Endothelial cell of umbilical vein (primary cell): ENCODE data around the gene LAMC3. TPM values are rescaled to one million over a fixed set of nuclear protein-coding genes. Genes with fewer than 3 reads are reported as not detected.

ENCODE experiments used
- BruUV-seq: library from RNA; stranded (reverse); fragments of 400-500 nt; replicated peaks from 2 replicates; lab custom pipeline; 2021; lab: Mats Ljungman, UMichigan
- CTCF ChIA-PET: fragments of 300-600, 350-600 bp; sonication (Branson Sonifier 250); formaldehyde crosslinking; loops from one replicate; lab custom pipeline; 2021; ENCODE audit warnings: antibody characterized with exemption, inconsistent platforms; lab: Charles Lee
- POLR2A ChIA-PET: fragments of 300-600, 350-600 bp; sonication (Branson Sonifier 250); formaldehyde crosslinking; loops from one replicate; lab custom pipeline; 2021; ENCODE audit warnings: antibody characterized with exemption, inconsistent platforms; lab: Charles Lee
- DNase-seq: peaks from one replicate; pipeline ENCODE4 v3.0.0-alpha.2; 2011; ENCODE audit warnings: low read depth, low spot score
- FAIRE-seq: peaks from 2 replicates; lab custom pipeline; 2011; peaks lifted over from hg19 to GRCh38; lab: Jason Lieb, UNC
- H2AFZ ChIP-seq: 2 replicates; pipeline ENCODE4 v1.6.0; 2012; ENCODE audit warnings: low read depth, low read length, control low read depth, inconsistent platforms
- H3K27ac ChIP-seq: 2 replicates; pipeline ENCODE4 v1.5.1; 2011; ENCODE audit warnings: low read depth, mild to moderate bottlenecking, control low read depth, low read length, moderate library complexity; ENCODE audit not compliant: insufficient read depth
- H3K27me3 ChIP-seq, 2 experiments: 2 replicates each; pipeline versions ENCODE4 v1.6.0 to v1.6.1; 2011; ENCODE audit warnings: low read length in 2 of 2, mixed read lengths in 1 of 2; ENCODE audit not compliant: control insufficient read depth in 2 of 2, insufficient read depth in 2 of 2
- H3K36me3 ChIP-seq, 2 experiments: 2 replicates in 1 of 2; 3 replicates in 1 of 2; pipeline ENCODE4 v1.5.1; 2011; ENCODE audit warnings: low read length in 2 of 2, mild to moderate bottlenecking in 1 of 2, moderate library complexity in 1 of 2; ENCODE audit not compliant: control insufficient read depth in 2 of 2, insufficient read depth in 2 of 2; ENCODE audit errors: extremely low read depth in 1 of 2
- H3K4me1 ChIP-seq: 3 replicates; pipeline ENCODE4 v1.5.1; 2011; ENCODE audit warnings: mild to moderate bottlenecking, low read length; ENCODE audit not compliant: control insufficient read depth, insufficient read depth; ENCODE audit errors: extremely low read depth
- H3K4me2 ChIP-seq: 2 replicates; pipeline ENCODE4 v1.6.1; 2011; ENCODE audit warnings: low read length, control low read depth, mixed read lengths; ENCODE audit not compliant: insufficient read depth
- H3K4me3 ChIP-seq, 3 experiments: fragments of 200-600 bp in 1 of 3; sonication (generic), shearing (Covaris generic) in 1 of 3; replicated peaks in 1 of 3; 2 replicates each; pipeline ENCODE4 v1.5.1; 2011 to 2016; ENCODE audit warnings: control low read depth in 3 of 3, low read length in 3 of 3, mild to moderate bottlenecking in 2 of 3, inconsistent platforms in 1 of 3, low read depth in 1 of 3, moderate library complexity in 1 of 3; ENCODE audit not compliant: insufficient read depth in 1 of 3
- H3K79me2 ChIP-seq: 2 replicates; pipeline ENCODE4 v1.6.0; 2012; ENCODE audit warnings: low read length, inconsistent platforms; ENCODE audit not compliant: control insufficient read depth, insufficient read depth
- H3K9ac ChIP-seq: replicated peaks from 2 replicates; pipeline ENCODE3; 2011; ENCODE audit warnings: low read length, control low read depth; ENCODE audit not compliant: insufficient read depth; ENCODE audit errors: extremely low read depth
- H3K9me1 ChIP-seq: replicated peaks from 3 replicates; pipeline ENCODE4 v1.6.0; 2011; ENCODE audit warnings: mild to moderate bottlenecking, low read length; ENCODE audit not compliant: control insufficient read depth, insufficient read depth; ENCODE audit errors: extremely low read depth
- H3K9me3 ChIP-seq: replicated peaks from 2 replicates; pipeline ENCODE4 v1.5.1; 2012; ENCODE audit warnings: low read length, inconsistent platforms; ENCODE audit not compliant: control insufficient read depth, insufficient read depth
- H4K20me1 ChIP-seq: replicated peaks from 2 replicates; pipeline ENCODE3; 2011; ENCODE audit warnings: mild to moderate bottlenecking, low read length; ENCODE audit not compliant: control insufficient read depth, insufficient read depth; ENCODE audit errors: extremely low read depth
- CTCF ChIP-seq, 2 donors: IDR thresholded peaks; 1 replicate in 1 of 2; 2 replicates in 1 of 2; pipeline ENCODE4 v1.5.1; 2011; ENCODE audit warnings: low read length in 2 of 2, mild to moderate bottlenecking in 2 of 2, moderate library complexity in 2 of 2, control low read depth in 1 of 2, inconsistent platforms in 1 of 2, low read depth in 1 of 2; ENCODE audit not compliant: insufficient read depth in 1 of 2; ENCODE audit errors: extremely low read depth in 1 of 2
- EZH2 ChIP-seq: IDR thresholded peaks from 2 replicates; pipeline ENCODE4 v1.6.1; 2012; ENCODE audit warnings: borderline replicate concordance, low read depth, mild to moderate bottlenecking, moderate library complexity, low read length, inconsistent platforms; ENCODE audit not compliant: severe bottlenecking
- FOS ChIP-seq: IDR thresholded peaks from 2 replicates; pipeline ENCODE4 v1.6.1; 2011; ENCODE audit warnings: mild to moderate bottlenecking, low read length, moderate library complexity, borderline replicate concordance; ENCODE audit not compliant: insufficient read depth
- GATA2 ChIP-seq: IDR thresholded peaks from 2 replicates; pipeline ENCODE4 v1.7.0; 2011; ENCODE audit warnings: low read depth, mild to moderate bottlenecking, moderate library complexity, mixed read lengths, low read length; ENCODE audit not compliant: insufficient read length, insufficient read depth
- JUN ChIP-seq: IDR thresholded peaks from 2 replicates; pipeline ENCODE4 v1.6.1; 2011; ENCODE audit warnings: borderline replicate concordance, low read depth; ENCODE audit not compliant: insufficient read length, insufficient read depth
- MAX ChIP-seq: IDR thresholded peaks from 2 replicates; pipeline ENCODE4 v1.6.1; 2011; ENCODE audit not compliant: insufficient read depth, insufficient read length
- MYC ChIP-seq: IDR thresholded peaks from one replicate; pipeline ENCODE4 v1.6.1; 2011; ENCODE audit warnings: mild to moderate bottlenecking, low read depth, low read length
- POLR2A ChIP-seq: IDR thresholded peaks from 2 replicates; pipeline ENCODE4 v1.6.1; 2012; ENCODE audit warnings: low read depth, mild to moderate bottlenecking, control low read depth, low read length
- POLR2AphosphoS5 ChIP-seq: IDR thresholded peaks from 2 replicates; pipeline ENCODE4 v1.6.1; 2012; ENCODE audit warnings: low read depth, mild to moderate bottlenecking, control low read depth, low read length, moderate library complexity; ENCODE audit not compliant: insufficient read depth
- dilution Hi-C: fragments of 300-500 bp; cut with MboI; formaldehyde crosslinking; loops from one replicate; pipeline ENCODE4 v1.15.0; 2019; ENCODE audit warnings: low sequenced_read_pairs; ENCODE audit not compliant: extremely low pct_ligation_motif_present
- intact Hi-C: fragments of 100-400 bp; cut with micrococcal nuclease; formaldehyde crosslinking; loops from one replicate; pipeline ENCODE4 v1.10.0; 2022
- polyA plus RNA-seq, 4 experiments: library from polyadenylated mRNA; depleted of rRNA in 3 of 4; stranded (reverse) in 3 of 4; unstranded in 1 of 4; fragments of >200 nt; gene quantifications; 2 replicates each; pipeline versions ENCODE4 v1.2.1 to v1.2.3, GENCODE V29; 2011 to 2012; ENCODE audit warnings: missing spikeins in 1 of 4
- total RNA-seq: library from RNA; stranded (reverse); gene quantifications from 2 replicates; pipeline ENCODE4 v1.2.3, GENCODE V29; 2021

LAMC3 gene
- total and polyA plus RNA-seq, 2 donors (not counting 3 experiments of a cell fraction or from before 2014, with no cell fraction given): 0.18 to 0.38 TPM

- no peaks in the 10 kb centered on the region for H3K79me2 ChIP-seq
- no peaks in the 10 kb centered on the region for H4K20me1 ChIP-seq
- peaks cover 30 to 53% of the 10 kb centered on the region in 2 experiments for H3K36me3 ChIP-seq
- FAIRE-seq (no peak), DNase-seq (no peak)
- no peak overlapping the region for H3K4me3 ChIP-seq
- TF ChIP-seq MYC: no peak
- TF ChIP-seq CTCF (IDR thresholded peaks at IDR 0.05; ENCODE audit: extremely low read depth in 1 of 2, insufficient read depth in 1 of 2, low read depth in 1 of 2, low read length in 2 of 2): no peak
- no peak for TF ChIP-seq POLR2A
- TF ChIP-seq FOS: no peak
- TF ChIP-seq GATA2: no peak
- no peak for TF ChIP-seq POLR2AphosphoS5
- TF ChIP-seq JUN: no peak
- TF ChIP-seq EZH2: no peak
- no peak for TF ChIP-seq MAX
- ChIA-PET CTCF (interaction anchor here (2.9 kb wide), 1 partner anchor 198 kb away, joined by 8 read pairs; no protein-coding TSS in a partner anchor), POLR2A (no interaction called here)
- no peak overlapping the region for H3K9ac ChIP-seq
- no peak overlapping the region for H2AFZ ChIP-seq
- H3K4me2 ChIP-seq: no peak overlapping the region
- intact Hi-C loops (no loop called here), dilution Hi-C loops (no loop called here)
- no peaks in the 10 kb centered on the region for H3K9me1 ChIP-seq
- no peaks in the 10 kb centered on the region for H3K4me1 ChIP-seq
- no peak overlapping the region for H3K27ac ChIP-seq
- BruUV-seq: no TSS peak
- H3K27me3 ChIP-seq: no peaks in the 10 kb centered on the region
- no peaks in the 10 kb centered on the region for H3K9me3 ChIP-seq
These were observed 129.7 kb downstream of the LAMC3 start for GRCh38 chr9:131138676-131139075.
